K562 (cell line): Measurements from ENCODE around the gene GP1BA. TPM values are rescaled to one million over a fixed set of nuclear protein-coding genes. Genes with fewer than 3 reads are reported as not detected.

Experiments used
- ATF1 ChIP-seq, 2 experiments: fragments of 450-650 bp in 1 of 2; IDR thresholded peaks; 2 replicates each; pipeline ENCODE4 v1.6.1; 2016; ENCODE audit warnings: missing compliant biosample characterization in 1 of 2, missing genetic modification characterization in 1 of 2
- CUX1 ChIP-seq: fragments of 200-800 bp; sonication (Bioruptor generic); IDR thresholded peaks from 2 replicates; pipeline ENCODE4 v1.6.1; 2016; ENCODE audit warnings: missing genetic modification characterization, missing compliant biosample characterization
- ELF2 ChIP-seq: fragments of 250-450 bp; sonication (Bioruptor Pico); IDR thresholded peaks from 2 replicates; pipeline ENCODE4 v1.5.0; 2021; ENCODE audit warnings: mild to moderate bottlenecking
- GABPB1 ChIP-seq: sonication (generic); formaldehyde crosslinking; IDR thresholded peaks from 2 replicates; pipeline ENCODE4 v1.8.0; 2022; ENCODE audit warnings: mild to moderate bottlenecking, missing genetic modification reagents
- GTF2E2 ChIP-seq: fragments of 200-800 bp; sonication (Bioruptor generic); IDR thresholded peaks from 2 replicates; pipeline ENCODE4 v1.6.1; 2016; ENCODE audit warnings: missing genetic modification characterization, missing compliant biosample characterization
- KAT8 ChIP-seq: fragments of 450-650 bp; IDR thresholded peaks from 2 replicates; pipeline ENCODE4 v1.6.1; 2016; ENCODE audit warnings: low read depth, mild to moderate bottlenecking
- TAF9B ChIP-seq: fragments of 450-650 bp; IDR thresholded peaks from 2 replicates; pipeline ENCODE4 v1.6.1; 2018; ENCODE audit warnings: mild to moderate bottlenecking; ENCODE audit not compliant: partially characterized antibody
- ZNF354B ChIP-seq: fragments of 250-450 bp; sonication (Bioruptor Pico); IDR thresholded peaks from 2 replicates; pipeline ENCODE4 v1.4.0; 2020
- ZNF589 ChIP-seq: fragments of 200-800 bp; sonication (Bioruptor generic); IDR thresholded peaks from 2 replicates; pipeline ENCODE4 v1.6.1; 2016; ENCODE audit warnings: low read depth, missing genetic modification characterization, missing compliant biosample characterization
- polyA plus RNA-seq, 8 experiments: library from polyadenylated mRNA; depleted of rRNA in 4 of 8; stranded (reverse) in 5 of 8; unstranded in 3 of 8; fragments of >200 nt; fragmentation: Nextera tagmentation in 2 of 8; fragmentation: Illumina TruSeq in 1 of 8; extraction: Ambion mirVana in 2 of 8; extraction: Trizol in 1 of 8; gene quantifications; 2 replicates each; pipeline versions ENCODE4 v1.2.1 to v1.2.3, GENCODE V29; 2011 to 2014; ENCODE audit warnings: inconsistent platforms in 1 of 8, missing spikeins in 1 of 8
- total RNA-seq, 7 experiments: library from RNA; depleted of rRNA in 6 of 7; stranded (reverse); fragments of >200 nt in 6 of 7; fragmentation: Illumina TruSeq in 2 of 7; extraction: Trizol in 2 of 7; gene quantifications; 2 replicates each; pipeline versions ENCODE4 v1.2.1 to v1.2.3, GENCODE V29; 2011 to 2021; ENCODE audit warnings: low replicate concordance in 1 of 7

The GP1BA gene
- total and polyA plus RNA-seq, 9 of the 15 experiments (the other 6 are each of a cell fraction or from before 2014, with no cell fraction given), result 0.01 TPM; not detected in 8

GRCh38 chr17:4955091-4955490 lies 23.0 kb downstream of the GP1BA start (continued):
- TF ChIP-seq CUX1 (no peak), KAT8 (no peak), ATF1 (CRISPR knock-in tag; IDR thresholded peaks at IDR 0.05) (no peak), ATF1 (tag; IDR thresholded peaks at IDR 0.05) (no peak), TAF9B (no peak), ELF2 (CRISPR knock-in tag) (no peak), ZNF354B (CRISPR knock-in tag) (no peak), ZNF589 (CRISPR knock-in tag) (no peak), GABPB1 (CRISPR knock-in tag) (no peak), GTF2E2 (tag) (no peak)
